CD4-positive, alpha-beta T cell treated with Interleukin-6 at 100 ng/mL for 8 hours (primary cell): ENCODE measurements around the gene BACE2.

Experiments
- DNase-seq: peaks from one replicate; pipeline ENCODE4 v3.0.0-alpha.2; 2020; ENCODE audit warnings: mixed read lengths, low spot score

Gene BACE2

DNA sequence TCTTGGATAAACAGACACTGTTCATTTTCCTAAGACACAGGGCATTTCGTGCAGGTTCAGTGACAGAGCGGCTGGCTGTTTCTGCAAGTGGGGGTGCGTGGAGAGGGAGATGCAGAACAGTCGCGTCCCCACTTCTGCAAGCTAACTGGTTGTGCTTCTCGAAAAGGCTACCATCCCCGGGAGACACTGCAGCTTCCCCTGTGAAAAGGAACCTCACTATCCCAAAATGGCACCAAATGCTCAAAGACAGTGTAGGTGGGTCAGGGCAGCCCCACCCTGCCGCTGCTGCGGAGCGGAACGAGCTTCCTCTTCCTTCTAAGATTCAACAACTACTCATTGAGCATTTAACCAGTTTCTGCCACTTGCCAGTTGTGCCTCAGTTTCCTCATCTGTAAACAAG lies 19.2 kb upstream of the BACE2 start:
- no peak for DNase-seq

DNA sequence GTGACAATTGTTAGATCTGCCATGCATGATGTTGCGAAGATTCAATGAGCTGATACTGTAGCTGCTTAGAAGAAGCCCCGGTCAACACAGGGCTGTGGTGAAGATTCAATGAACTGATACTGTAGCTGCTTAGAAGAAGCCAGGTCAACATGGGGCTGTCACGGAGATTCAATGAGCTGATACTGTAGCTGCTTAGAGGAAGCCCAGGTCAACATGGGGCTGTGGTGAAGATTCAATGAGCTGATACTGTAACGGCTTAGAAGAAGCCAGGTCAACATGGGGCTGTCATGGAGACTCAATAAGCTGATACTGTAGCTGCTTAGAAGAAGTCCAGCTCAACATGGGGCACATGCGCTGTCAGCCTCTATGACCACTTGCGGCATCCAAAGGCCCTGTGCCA lies 18.8 kb upstream of the BACE2 start:
- DNase-seq, result no peak

DNA sequence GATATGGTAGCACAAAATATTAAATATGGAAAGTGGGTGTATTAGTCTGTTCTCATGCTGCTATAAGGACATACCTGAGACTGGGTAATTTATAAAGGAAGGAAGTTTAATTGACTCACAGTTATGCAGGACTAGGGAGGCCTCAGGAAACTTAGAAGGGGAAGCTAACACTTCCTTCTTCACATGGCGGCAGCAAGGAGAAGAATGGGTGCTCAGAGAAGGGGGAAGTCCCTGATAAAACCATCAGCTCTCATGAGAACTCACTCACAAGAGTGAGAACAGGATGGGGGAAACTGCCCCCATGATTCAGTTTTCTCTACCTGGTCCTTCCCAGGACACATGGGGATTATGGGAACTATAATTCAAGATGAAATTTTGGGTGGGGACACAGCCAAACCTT lies 15.8 kb upstream of the BACE2 start:
- DNase-seq, result no peak

DNA sequence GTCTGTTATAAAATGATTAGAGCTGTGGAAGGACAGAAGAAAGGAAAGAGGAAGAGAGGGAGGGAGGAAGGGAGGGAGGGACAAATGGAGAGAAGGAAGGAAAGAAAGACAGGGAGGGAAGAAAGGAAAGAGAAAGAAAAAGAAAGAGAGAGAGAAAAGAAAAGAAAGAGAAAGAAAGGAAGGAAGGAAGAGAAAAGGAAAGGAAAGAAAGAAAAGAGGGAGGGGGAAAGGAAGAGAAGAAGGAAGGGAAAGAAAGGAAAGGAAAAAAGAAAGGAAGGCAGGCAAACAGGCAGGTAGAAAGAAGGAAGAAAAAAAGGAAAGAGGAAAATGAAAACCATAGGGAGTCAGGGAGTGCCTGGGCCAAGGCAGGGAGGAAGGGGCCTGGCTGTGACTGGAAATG lies 14.5 kb upstream of the BACE2 start:
- no peak for DNase-seq

DNA sequence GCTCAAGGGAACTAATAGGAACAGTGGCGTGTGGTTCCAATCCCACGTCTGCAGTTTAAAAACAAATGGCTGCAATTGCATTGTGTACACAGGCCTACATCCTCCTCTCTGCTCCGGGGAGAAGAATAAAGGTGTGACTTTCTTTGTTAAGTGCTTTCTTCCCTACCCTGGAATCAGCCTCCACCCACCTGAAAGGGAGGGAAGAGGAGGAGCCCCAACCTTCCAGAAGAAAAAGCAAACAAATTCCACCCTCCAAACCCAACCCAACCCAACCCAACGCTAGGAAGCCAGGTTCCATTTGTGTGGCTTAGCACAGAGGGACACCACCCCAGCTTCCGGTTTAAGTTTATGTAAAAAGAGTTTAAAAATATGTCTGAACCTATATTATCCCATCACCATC lies 11.8 kb upstream of the BACE2 start:
- DNase-seq, result no peak

DNA sequence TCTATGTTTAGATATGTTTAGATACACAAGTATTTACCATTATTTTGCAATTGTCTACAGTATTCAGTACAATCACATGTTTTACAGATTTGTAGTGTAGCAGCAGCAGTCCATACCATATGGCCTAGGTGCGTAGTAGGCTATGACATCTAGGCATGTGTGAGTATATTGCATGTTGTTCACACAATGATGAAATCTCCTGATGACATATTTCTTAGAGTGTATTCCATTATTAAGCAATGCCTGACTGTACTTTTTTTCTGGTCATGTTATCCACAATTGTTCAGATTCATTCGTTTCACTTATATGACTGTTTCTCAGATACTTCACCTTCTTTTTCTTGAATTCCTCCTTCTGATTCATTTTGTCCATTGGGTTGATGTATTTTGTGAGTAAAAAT lies 9.9 kb upstream of the BACE2 start:
- no peak for DNase-seq

DNA sequence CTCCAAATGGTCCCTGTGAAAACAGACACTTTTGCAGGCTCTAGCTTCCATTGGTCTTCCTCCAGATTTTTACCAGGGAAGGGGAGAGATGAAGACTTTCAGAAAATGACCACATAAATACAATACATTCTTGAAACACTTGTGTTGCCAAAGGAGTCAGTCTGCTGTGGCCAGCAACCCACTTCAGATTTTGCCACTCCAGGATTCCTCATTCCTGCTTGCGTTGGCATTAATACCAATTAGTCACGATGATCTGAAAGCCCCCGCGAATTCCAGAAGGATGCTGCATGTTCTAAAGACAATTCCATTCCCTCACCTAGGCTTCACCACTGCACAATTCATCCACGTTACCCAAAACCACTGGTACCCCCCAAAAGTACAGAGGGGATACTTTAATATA lies 7.9 kb upstream of the BACE2 start:
- no peak for DNase-seq

DNA sequence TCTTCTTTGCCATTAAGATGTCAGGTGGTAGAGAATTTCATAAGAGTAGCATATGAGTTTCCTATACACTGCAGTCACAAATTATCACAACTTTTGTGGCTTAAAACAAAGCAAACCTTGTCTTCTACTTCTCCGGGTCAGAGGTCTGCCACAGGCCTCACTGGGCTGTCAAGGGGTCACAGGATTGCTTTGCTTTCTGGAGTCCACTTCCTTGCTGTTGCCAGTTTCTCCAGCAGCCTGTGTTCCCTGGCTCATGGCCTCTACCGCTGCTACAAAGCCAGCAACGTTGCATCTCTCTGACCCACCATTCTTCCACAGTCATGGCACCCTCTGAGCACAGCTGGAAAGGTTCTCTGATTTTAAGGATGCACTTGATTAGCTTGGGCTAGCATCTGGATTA lies 6.5 kb upstream of the BACE2 start:
- no peak for DNase-seq

DNA sequence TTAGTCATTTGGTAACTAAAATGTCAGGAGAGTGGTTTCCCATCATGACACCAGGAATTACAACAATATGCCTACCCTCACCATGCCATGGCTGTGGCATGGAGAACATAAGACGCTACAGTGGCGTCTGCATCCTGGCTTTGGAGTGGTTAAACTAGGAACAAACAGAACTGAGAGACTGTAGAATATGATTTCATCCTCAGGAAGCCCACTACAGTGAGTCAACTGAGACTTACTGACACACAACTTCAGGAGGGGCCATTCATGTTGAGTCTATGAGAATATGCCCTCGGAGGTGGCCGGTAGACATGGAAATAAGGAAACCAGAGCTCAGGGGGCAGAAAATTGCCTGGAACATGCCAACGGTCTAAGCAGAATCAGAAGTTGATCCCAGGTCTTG lies 5.9 kb upstream of the BACE2 start:
- no peak for DNase-seq

DNA sequence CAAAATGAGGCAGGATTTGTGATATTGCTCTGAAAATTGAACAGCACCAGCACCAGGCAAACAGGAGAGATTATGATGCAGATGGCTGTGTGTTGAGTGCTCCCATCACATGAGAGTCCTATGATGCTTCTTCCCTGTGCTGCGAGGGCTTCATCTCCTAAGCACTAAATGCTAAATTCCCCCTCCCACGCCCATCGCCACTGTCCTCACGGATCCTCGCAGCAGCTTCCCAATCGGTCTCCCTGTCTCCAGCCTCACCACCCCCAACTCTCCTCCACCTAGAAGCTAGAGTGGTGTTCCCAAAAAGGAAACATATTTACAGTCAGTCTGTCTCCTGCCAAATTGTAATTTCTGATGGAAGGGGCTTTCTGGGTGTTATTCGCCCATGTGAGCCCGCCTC lies 4.9 kb upstream of the BACE2 start:
- DNase-seq, result no peak

DNA sequence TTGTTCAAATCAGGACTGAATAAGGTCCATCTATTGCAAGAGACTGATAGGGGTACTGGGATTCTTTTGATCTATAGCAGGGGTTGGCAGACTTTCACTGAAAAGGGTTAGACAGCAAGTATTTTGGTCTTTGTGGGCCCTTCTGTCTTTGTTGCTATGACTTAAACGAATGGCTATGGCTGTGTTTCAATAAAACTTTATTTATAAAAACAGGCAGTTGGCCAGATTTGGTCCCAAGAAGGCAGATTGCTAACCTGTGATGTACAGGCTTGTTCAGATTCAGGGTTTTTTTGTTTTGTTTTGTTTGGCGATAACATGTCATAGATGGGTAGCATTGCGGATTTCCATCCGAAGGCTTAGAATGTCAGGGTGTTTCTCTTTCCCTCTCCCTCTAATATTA lies 3.9 kb upstream of the BACE2 start:
- DNase-seq, result no peak

DNA sequence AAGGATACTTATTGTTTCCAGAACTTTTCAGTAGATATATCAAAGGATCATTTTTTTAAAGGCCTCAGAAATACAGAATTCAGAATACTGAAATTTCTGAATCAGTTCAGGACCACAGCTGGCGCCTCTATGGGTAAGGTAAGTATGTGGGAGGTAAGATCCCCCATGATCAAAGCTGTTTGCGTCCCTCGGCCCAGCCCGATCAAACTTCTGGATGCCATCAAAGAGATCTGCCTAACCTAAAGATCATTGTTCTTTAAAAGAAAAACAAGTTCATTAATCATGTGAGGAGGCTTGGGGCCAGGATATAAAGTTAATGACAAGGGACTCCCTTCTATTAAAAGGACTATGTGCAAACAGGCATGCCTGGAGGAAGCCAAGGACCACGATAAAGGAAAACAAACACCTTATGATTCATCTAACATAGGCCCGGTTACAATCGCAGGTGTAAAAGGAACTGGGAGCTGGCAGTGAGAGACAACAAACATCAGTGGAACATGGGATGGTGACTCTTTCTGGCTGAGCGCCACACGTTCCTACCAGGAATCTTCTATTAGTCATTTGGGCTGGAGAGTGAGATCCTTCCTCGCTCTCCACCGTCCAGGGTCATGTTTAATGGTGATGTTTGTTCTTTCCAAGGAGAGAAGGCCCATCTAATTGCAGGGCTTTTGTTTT lies 2.8 kb upstream of the BACE2 start:
- DNase-seq, result no peak

DNA sequence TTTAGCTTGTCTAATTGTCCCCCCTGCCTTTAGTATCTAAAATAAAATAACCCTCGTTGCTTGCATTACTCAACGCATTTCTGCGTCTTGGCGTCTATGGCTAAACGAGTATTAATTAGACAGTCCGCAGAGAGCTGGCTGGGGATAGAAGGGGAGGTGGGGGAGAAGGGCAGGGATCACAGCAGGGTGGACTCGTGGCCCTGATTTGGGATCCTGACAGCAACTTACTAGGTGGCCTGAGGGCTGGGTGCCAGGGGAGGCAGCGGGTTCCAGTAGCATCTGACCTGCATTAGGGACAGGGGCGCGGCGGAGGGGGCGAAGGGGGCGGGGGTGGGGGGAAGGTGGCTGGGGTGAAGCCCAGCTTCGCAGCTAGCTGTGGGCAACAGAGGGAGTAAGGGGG lies 1.1 kb upstream of the BACE2 start:
- DNase-seq, result no peak

DNA sequence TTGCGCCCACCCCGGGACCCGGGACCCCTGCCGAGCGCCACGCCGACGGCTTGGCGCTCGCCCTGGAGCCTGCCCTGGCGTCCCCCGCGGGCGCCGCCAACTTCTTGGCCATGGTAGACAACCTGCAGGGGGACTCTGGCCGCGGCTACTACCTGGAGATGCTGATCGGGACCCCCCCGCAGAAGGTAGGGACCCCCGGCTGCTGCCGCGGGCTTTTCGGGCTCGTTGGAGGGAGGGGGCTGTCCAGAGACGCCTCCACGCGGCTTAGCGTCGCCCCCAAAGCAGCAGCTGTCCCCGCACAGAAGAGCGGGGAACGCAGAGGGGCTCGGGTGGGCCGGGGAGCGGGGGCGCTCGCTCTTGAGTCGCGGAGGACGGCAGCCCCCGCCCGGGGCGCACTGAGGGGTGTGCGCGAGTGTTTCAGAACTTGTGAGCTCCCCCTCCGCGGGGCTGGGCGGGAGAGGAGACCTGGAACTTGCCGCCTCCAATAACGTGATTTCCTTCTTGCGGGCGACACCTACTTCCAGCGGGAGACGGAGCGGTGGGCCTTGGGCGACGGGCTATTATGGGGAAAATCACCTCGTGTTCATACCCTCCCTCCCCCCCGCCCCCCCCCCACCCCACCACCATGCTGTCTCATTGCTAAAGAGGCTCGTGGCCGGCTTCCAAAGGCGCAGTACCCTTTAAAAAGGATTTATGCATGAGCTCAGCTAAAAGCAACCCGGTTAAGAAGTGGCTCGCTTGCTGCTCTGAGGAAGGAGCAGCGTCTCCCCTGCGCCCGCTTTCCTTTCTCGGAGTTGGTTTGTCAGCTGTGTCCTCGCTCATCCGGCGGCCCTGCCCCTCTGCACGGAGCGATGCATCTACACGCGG lies 664 bp downstream of the BACE2 start:
- DNase-seq, result no peak

DNA sequence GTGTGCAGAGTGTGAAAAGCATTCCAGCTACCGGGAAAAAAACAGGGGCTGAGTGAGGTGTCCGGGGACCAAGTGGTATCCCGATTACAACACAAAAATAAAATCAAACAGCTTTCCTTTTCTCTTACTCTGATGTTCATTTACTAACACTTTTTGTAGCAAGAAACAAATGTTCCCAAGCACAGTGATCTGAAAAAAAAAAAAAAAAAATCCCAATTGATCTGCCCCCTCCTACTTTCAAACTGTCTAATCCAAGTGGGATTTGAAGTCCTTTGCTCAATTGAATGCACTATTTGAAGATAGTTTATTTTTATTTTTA lies 1.3 kb downstream of the BACE2 start:
- no peak for DNase-seq

DNA sequence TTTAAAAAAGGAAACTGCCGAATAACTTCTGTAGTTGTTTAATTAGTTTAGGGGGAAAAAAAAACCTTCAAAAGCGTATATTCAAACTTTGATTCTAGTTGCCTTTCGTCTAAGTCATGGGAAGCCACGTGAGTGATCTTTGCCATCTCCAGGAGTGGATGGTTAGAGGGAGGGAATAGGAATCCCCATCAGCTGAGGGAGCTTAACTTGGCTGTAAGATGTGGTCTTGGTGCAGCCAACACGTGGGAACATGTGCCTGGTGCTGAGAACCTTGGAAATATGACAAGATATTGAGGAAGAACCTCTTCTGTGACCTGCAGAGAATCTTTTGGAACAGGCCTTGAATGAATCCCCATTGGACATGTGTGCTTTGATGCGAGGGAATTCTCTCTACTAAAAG lies 1.7 kb downstream of the BACE2 start:
- DNase-seq, result no peak

DNA sequence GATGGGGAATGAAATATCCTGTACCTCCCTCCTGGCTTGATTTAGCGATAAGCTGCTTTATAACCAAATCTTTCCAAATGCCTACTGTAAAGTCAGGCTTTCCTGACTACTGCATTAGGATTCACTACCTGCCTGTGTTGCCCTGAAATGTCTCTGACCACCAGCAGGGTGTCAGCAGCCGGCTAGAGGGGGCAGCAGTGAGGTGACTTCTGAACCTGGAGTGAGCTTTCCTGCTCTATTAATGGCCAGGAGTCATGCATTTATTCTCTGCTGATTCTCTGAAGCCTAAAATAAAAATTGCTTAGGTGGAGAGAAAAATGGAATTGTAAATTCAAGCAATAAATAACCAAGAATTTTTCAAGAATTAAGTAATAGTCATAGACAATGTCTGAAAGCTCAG lies 2.5 kb downstream of the BACE2 start:
- DNase-seq, result no peak

DNA sequence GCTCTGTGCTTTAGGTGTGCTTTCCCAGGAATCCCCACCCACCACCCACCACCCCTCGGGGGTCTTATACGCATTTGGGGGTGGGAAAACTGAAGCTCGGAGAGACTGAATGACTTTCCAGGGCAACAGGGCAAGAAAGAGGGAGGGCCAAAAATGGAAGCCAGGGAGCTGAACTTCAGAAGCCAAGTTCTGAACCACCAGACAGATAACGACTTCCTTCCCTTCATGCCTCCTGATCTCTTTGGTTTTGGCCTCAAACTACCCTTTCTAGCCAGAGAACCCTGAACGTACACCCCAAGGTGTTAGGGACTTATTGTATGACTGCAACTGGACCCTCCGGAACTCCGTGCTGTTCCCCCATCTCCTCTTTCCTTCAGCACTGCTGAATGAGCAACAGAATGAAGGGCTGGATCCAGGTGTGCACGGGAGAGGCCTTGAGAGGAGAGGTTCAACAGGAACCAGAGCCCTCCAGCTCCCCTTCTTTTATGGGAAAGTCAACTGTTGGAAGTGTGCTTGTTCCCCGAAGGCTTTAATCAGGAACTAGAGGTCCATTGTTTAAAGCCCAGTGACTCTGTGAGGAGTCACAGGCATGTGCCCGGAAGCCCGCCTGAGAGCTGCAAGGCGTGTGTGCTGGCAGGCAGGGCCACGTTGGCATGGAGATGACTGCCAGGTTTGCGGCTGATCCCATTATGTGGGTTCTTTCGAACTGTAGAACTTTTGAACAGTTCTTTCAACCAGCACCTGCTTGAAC lies 3.1 kb downstream of the BACE2 start:
- no peak for DNase-seq

DNA sequence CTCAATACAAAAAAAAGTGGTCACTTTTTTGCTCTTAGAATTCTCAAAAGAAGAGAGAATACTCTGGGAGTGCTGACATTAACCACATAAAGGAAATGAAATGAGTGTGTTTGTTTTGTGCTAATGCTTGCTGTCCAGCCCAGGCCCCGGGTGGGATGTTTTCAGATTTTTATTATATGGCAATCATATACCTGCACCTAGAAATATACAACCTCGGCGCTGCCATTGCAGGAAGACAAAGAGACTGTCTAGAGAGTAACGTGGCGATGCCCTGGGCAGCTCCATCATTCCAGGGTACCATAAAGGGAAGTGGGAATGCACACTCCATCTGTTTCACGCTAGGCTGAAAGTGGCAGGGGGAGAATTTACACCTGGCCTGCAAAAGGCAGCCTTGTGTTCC lies 7.1 kb downstream of the BACE2 start:
- DNase-seq, result no peak

DNA sequence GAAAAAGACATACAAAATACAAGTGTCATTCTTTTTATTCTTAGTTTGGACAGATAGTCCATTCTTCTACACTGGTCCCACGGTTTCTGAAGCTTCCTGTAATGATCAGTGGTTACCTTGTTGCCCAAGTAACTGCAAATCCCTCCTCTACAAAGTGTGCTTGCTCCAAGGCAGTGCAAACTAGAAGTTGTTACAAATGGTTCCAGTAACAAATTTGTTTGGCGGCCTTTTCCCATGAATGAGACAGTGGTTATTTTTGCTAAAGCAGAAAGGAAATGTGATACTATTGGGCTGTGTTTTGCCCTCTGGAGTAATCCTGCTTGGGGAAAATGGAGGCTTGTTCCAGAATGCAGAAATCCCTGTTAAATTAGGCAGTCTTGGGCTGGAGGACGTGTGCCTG lies 8.9 kb downstream of the BACE2 start:
- no peak for DNase-seq

DNA sequence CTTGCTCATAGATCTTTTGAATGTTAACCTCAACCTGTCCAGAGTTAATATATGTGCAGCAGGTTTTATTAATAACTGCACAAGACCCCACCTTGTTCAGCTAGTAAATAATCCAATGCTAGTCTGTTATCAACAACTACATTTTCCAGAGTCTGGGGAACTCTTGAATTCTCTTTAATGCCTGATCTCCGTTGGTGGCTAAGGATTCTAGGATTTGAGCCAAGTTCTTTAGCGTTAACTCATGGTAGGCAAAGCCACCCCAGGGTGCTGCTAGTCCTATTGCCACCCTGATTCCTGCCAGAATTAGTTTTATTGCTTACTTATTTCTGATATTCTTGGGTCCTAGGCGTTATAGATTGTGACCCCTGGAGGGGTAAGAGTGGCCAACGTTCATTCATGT lies 12.8 kb downstream of the BACE2 start:
- DNase-seq, result no peak

DNA sequence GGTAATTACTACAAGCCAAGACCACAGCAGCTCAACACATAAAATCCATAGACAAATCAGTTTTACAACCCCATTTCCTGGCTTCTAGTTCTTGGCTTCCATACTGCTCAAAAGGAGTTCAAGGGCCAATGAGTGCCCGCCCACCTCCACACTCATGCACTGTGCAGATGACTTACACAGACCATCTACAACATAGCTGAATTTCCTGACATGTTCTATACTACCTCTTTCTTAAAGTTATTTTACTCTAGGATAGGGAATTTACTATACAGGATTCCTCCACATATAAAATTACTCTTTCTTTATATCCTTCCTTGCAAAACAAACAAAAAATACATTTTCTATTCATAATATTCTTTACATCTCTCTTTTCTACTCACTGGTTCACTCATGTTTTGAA lies 14.6 kb downstream of the BACE2 start:
- no peak for DNase-seq

DNA sequence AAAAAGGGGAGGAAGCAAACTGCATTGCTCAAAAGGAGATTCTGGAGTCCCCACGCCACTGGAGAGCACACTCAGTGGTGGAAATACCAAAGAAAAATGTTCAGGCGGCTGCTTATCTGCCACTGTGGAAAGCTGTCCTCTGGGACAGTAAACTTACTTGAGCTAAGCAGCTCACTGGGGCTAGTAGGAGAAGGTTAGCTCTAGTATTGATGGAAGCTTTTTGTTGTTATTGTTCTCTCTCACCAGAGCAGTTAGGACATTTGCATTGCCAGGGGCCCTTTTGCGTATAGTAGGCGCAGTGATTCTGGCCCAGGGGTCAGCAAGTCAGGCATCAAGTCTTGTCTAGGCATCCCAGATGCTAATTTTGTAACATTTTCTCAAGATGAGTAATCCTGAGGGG lies 15.6 kb downstream of the BACE2 start:
- DNase-seq, result no peak
